Astrocyte (in vitro differentiated cells and primary cell): ENCODE results near the gene KCNQ1. TPM values are rescaled to one million over a fixed set of nuclear protein-coding genes. Genes with fewer than 3 reads are reported as not detected.

ENCODE experiments used
- DNase-seq: peaks from one replicate; pipeline ENCODE4 v3.0.0-alpha.2; 2010; ENCODE audit warnings: low read depth
- FAIRE-seq: peaks from 2 replicates; lab custom pipeline; 2011; peaks lifted over from hg19 to GRCh38; lab: Jason Lieb, UNC
- H2AFZ ChIP-seq: 2 replicates; pipeline ENCODE4 v1.6.0; 2012; ENCODE audit warnings: low read depth, low read length, inconsistent platforms
- H3K27ac ChIP-seq: 2 replicates; pipeline ENCODE4 v1.5.1; 2011; ENCODE audit warnings: low read depth, low read length, inconsistent platforms
- H3K27me3 ChIP-seq: 2 replicates; pipeline ENCODE4 v1.6.0; 2011; ENCODE audit warnings: low read length, inconsistent platforms; ENCODE audit not compliant: insufficient read depth
- H3K36me3 ChIP-seq: 2 replicates; pipeline ENCODE4 v1.5.1; 2011; ENCODE audit warnings: low read length, inconsistent platforms; ENCODE audit not compliant: insufficient read depth
- H3K4me1 ChIP-seq: 2 replicates; pipeline ENCODE4 v1.5.1; 2011; ENCODE audit warnings: low read length, inconsistent platforms; ENCODE audit not compliant: insufficient read depth
- H3K4me2 ChIP-seq: 2 replicates; pipeline ENCODE4 v1.6.0; 2012; ENCODE audit warnings: low read length, inconsistent platforms
- H3K4me3 ChIP-seq: 2 replicates; pipeline ENCODE4 v1.5.1; 2011; ENCODE audit warnings: low read depth, mild to moderate bottlenecking, low read length, inconsistent platforms; ENCODE audit not compliant: insufficient read depth
- H3K79me2 ChIP-seq: 2 replicates; pipeline ENCODE4 v1.6.0; 2012; ENCODE audit warnings: mild to moderate bottlenecking, low read length, inconsistent platforms; ENCODE audit not compliant: insufficient read depth
- H3K9ac ChIP-seq: 2 replicates; pipeline ENCODE4 v1.6.0; 2012; ENCODE audit warnings: mild to moderate bottlenecking, low read length, inconsistent platforms
- H3K9me3 ChIP-seq: 2 replicates; pipeline ENCODE4 v1.5.1; 2012; ENCODE audit warnings: low read depth, mild to moderate bottlenecking, low read length, inconsistent platforms; ENCODE audit not compliant: insufficient read depth
- H4K20me1 ChIP-seq: 2 replicates; pipeline ENCODE4 v1.6.0; 2012; ENCODE audit warnings: low read length, inconsistent platforms; ENCODE audit not compliant: insufficient read depth
- H3K27ac Mint-ChIP-seq: one replicate; pipeline ENCODE4 v1.8.0; 2021; ENCODE audit warnings: mild to moderate bottlenecking, mixed read lengths; ENCODE audit not compliant: unreplicated experiment
- H3K27me3 Mint-ChIP-seq: one replicate; pipeline ENCODE4 v1.8.0; 2021; ENCODE audit warnings: low read depth, mixed read lengths; ENCODE audit not compliant: unreplicated experiment
- H3K36me3 Mint-ChIP-seq: one replicate; pipeline ENCODE4 v1.8.0; 2021; ENCODE audit warnings: low read depth, mixed read lengths; ENCODE audit not compliant: unreplicated experiment
- H3K4me1 Mint-ChIP-seq: one replicate; pipeline ENCODE4 v1.8.0; 2021; ENCODE audit warnings: low read depth, mixed read lengths; ENCODE audit not compliant: unreplicated experiment
- H3K4me3 Mint-ChIP-seq: one replicate; pipeline ENCODE4 v1.8.0; 2021; ENCODE audit warnings: mild to moderate bottlenecking, moderate library complexity, mixed read lengths; ENCODE audit not compliant: unreplicated experiment
- H3K9me3 Mint-ChIP-seq: one replicate; pipeline ENCODE4 v1.8.0; 2021; ENCODE audit warnings: mild to moderate bottlenecking, mixed read lengths; ENCODE audit not compliant: unreplicated experiment
- CTCF ChIP-seq: IDR thresholded peaks from 2 replicates; pipeline ENCODE4 v1.5.1; 2011; ENCODE audit warnings: low read depth, mild to moderate bottlenecking, inconsistent platforms, low read length, moderate library complexity; ENCODE audit not compliant: insufficient read depth
- EZH2 ChIP-seq: IDR thresholded peaks from 2 replicates; pipeline ENCODE4 v1.6.1; 2012; ENCODE audit warnings: mild to moderate bottlenecking, low read length, inconsistent platforms; ENCODE audit not compliant: insufficient read depth
- total RNA-seq: library from RNA; stranded (reverse); gene quantifications from 2 replicates; pipeline ENCODE4 v1.2.1, GENCODE V29; 2021

KCNQ1 gene
- total RNA-seq, 1 donor from 2014 or later: not detected

- Histone ChIP-seq H3K9ac (no peak overlapping the region), H3K4me1 (peaks cover 19% of the 10 kb centered on the region), H3K27me3 (no peaks in the 10 kb centered on the region), H4K20me1 (no peaks in the 10 kb centered on the region), H2AFZ (no peak overlapping the region), H3K4me3 (no peak overlapping the region), H3K4me2 (no peak overlapping the region), H3K9me3 (no peaks in the 10 kb centered on the region), H3K79me2 (no peaks in the 10 kb centered on the region), H3K27ac (no peak overlapping the region), H3K36me3 (no peaks in the 10 kb centered on the region)
- Mint-ChIP-seq H3K36me3 (no peaks in the 10 kb centered on the region), H3K27ac (no peak overlapping the region), H3K9me3 (peaks cover 3% of the 10 kb centered on the region), H3K27me3 (peaks cover 13% of the 10 kb centered on the region), H3K4me3 (no peak overlapping the region), H3K4me1 (peaks cover 8% of the 10 kb centered on the region)
- FAIRE-seq (no peak), DNase-seq (no peak)
- TF ChIP-seq EZH2: no peak
- TF ChIP-seq CTCF: no peak
Measured at GRCh38 chr11:2781408-2782274, 336.8 kb downstream of the KCNQ1 start.

DNA sequence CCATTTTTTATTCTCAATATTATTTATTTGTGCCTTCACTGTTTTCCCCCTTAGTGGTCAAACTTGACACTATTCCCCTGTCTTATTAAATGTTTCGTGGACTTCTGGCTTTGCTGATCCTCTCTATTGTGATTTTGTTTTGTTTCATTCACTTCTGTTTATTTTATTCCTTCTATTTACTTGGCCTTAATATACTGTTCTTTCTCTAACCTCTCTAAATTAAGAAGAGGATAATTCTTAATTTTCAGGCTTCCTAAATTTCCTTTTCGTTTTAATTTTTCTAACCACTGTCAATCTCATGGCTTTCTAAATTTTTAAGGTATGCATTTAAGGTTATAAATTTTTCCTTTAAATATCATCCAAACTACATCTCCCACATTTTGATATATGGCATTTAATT is 338.0 kb downstream of the KCNQ1 start:
- Mint-ChIP-seq H3K4me1 (peaks cover 2% of the 10 kb centered on the region), H3K27me3 (peaks cover 11% of the 10 kb centered on the region), H3K27ac (no peak overlapping the region), H3K9me3 (peaks cover 3% of the 10 kb centered on the region), H3K36me3 (no peaks in the 10 kb centered on the region), H3K4me3 (no peak overlapping the region)
- Histone ChIP-seq H3K27ac (no peak overlapping the region), H3K4me1 (peaks cover 16% of the 10 kb centered on the region), H3K79me2 (no peaks in the 10 kb centered on the region), H3K4me3 (no peak overlapping the region), H2AFZ (no peak overlapping the region), H4K20me1 (no peaks in the 10 kb centered on the region), H3K9me3 (no peaks in the 10 kb centered on the region), H3K4me2 (no peak overlapping the region), H3K36me3 (no peaks in the 10 kb centered on the region), H3K9ac (no peak overlapping the region), H3K27me3 (no peaks in the 10 kb centered on the region)
- DNase-seq (no peak), FAIRE-seq (no peak)
- TF ChIP-seq CTCF (no peak), EZH2 (no peak)

- no peak for FAIRE-seq
- H3K4me3 Mint-ChIP-seq: no peak overlapping the region
Measured at GRCh38 chr11:2783536-2784082, 338.8 kb downstream of the KCNQ1 start.

More at GRCh38 chr11:2783536-2784082, 338.8 kb downstream of the KCNQ1 start:
- H3K9me3 ChIP-seq: no peaks in the 10 kb centered on the region
- Mint-ChIP-seq H3K36me3 (no peaks in the 10 kb centered on the region), H3K27ac (no peak overlapping the region), H3K27me3 (peaks cover 12% of the 10 kb centered on the region), H3K9me3 (peaks cover 3% of the 10 kb centered on the region), H3K4me1 (peaks cover 2% of the 10 kb centered on the region)
- no peaks in the 10 kb centered on the region for H3K36me3 ChIP-seq
- no peak for TF ChIP-seq CTCF
- TF ChIP-seq EZH2: no peak
- H3K4me2 ChIP-seq: no peak overlapping the region
- no peak overlapping the region for H3K4me3 ChIP-seq
- no peak overlapping the region for H3K27ac ChIP-seq
- no peaks in the 10 kb centered on the region for H4K20me1 ChIP-seq
- no peak overlapping the region for H3K9ac ChIP-seq
- no peak overlapping the region for H2AFZ ChIP-seq
- peak; percentile 63 for DNase-seq
- no peaks in the 10 kb centered on the region for H3K27me3 ChIP-seq
- H3K4me1 ChIP-seq: peaks cover 9% of the 10 kb centered on the region
- no peaks in the 10 kb centered on the region for H3K79me2 ChIP-seq
